ENCODE data around the gene DIP2B. TPM values are rescaled to one million over a fixed set of nuclear protein-coding genes. Genes with fewer than 3 reads are reported as not detected.

The DIP2B gene
- total and polyA plus RNA-seq, 2 donors (not counting 1 experiment from before 2014, with no cell fraction given): 12.6 to 21.0 TPM

DNA sequence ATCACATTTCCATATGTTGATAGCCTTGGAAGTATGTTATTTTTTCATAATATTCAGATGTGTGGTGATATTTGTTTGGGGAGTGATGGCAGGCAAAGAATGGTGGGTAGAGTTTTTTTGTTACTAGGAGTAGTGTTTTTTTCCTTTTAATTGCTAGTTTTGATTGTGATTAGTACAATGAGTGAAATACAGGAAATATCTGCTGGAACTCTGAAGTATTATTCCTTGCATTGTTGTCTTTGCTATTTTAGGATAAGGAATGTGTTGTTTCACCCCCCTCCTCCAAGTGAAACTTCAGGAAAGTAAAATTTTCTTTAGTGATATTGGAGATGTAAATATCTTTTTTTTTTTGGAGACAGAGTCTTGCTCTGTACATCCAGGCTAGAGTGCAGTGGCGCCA is 105.4 kb downstream of the DIP2B start:
- Histone ChIP-seq H4K20me1 (ENCODE audit: control insufficient read depth, extremely low read depth, insufficient read depth, low read length) (no peaks in the 10 kb centered on the region), H3K4me3 (replicated peaks in 1 of 4; ENCODE audit: control extremely low read depth in 1 of 4, insufficient read depth in 1 of 4, low read depth in 3 of 4, low read length in 4 of 4) (no peak overlapping the region), H2AFZ (ENCODE audit: low read length) (no peak overlapping the region), H3K27ac (ENCODE audit: insufficient read depth, low read length) (no peak overlapping the region), H3K9me3 (ENCODE audit: control insufficient read depth, insufficient read depth, low read depth, low read length) (no peaks in the 10 kb centered on the region), H3K4me1 (ENCODE audit: control insufficient read depth, extremely low read depth, insufficient read depth, low read length) (peaks cover 2% of the 10 kb centered on the region), H3K36me3 (ENCODE audit: control insufficient read depth, insufficient read depth, low read length) (no peaks in the 10 kb centered on the region), H3K9ac (ENCODE audit: insufficient read depth, low read length) (no peak overlapping the region), H3K27me3 (ENCODE audit: control insufficient read depth, insufficient read depth, low read length) (no peaks in the 10 kb centered on the region), H3K79me2 (ENCODE audit: control insufficient read depth, insufficient read depth, low read length) (no peaks in the 10 kb centered on the region), H3K4me2 (ENCODE audit: extremely low read depth, insufficient read depth, low read length) (no peak overlapping the region)
- TF ChIP-seq, protein P1, sequence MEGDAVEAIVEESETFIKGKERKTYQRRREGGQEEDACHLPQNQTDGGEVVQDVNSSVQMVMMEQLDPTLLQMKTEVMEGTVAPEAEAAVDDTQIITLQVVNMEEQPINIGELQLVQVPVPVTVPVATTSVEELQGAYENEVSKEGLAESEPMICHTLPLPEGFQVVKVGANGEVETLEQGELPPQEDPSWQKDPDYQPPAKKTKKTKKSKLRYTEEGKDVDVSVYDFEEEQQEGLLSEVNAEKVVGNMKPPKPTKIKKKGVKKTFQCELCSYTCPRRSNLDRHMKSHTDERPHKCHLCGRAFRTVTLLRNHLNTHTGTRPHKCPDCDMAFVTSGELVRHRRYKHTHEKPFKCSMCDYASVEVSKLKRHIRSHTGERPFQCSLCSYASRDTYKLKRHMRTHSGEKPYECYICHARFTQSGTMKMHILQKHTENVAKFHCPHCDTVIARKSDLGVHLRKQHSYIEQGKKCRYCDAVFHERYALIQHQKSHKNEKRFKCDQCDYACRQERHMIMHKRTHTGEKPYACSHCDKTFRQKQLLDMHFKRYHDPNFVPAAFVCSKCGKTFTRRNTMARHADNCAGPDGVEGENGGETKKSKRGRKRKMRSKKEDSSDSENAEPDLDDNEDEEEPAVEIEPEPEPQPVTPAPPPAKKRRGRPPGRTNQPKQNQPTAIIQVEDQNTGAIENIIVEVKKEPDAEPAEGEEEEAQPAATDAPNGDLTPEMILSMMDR (conservative IDR thresholded peaks at IDR 0.05 in 1 of 2, IDR thresholded peaks at IDR 0.05 in 1 of 2; ENCODE audit: low read depth in 1 of 2, low read length in 2 of 2): no peak
- no peak for TF ChIP-seq EZH2 (IDR thresholded peaks at IDR 0.05; ENCODE audit: low read length, missing control alignments)
- DNase-seq (ENCODE audit: low read depth in 2 of 2): no peak

DNA sequence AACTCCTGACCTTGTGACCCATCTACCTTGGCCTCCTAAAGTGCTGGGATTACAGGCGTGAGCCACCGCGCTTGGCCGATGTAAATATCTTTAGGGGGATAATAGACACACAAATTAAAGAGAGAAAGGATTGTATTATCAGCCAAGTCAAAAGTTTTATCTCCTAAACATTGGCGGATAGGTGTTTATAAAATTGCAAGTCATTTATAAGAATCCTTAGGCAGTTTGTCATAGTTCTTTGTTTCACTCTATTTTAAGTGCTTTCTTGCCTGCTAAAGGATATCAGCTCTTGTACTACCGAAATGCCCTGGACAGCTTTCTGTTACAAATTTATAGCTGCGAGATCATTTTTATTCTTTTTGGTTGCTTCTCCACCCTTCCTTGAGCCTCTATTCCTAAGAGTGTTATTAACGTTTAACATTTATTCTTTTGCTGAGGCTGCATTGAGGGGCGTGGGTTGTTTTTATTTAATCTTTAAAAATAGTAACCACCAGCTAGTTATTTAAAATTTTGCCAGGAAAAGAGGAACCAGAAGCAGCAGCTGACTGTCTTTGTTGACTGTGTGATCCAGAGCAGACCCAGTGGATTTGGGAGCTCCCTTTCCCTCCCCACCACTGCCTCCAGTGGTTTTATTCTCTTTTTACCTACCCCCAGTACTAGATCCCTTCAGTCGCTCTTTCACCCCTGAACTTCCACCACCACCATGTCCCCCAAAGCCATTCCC is 106.4 kb downstream of the DIP2B start:
- no peak for DNase-seq (ENCODE audit: low read depth in 2 of 2)
- Histone ChIP-seq H4K20me1 (ENCODE audit: control insufficient read depth, extremely low read depth, insufficient read depth, low read length) (no peaks in the 10 kb centered on the region), H2AFZ (ENCODE audit: low read length) (no peak overlapping the region), H3K79me2 (ENCODE audit: control insufficient read depth, insufficient read depth, low read length) (no peaks in the 10 kb centered on the region), H3K27me3 (ENCODE audit: control insufficient read depth, insufficient read depth, low read length) (no peaks in the 10 kb centered on the region), H3K9ac (ENCODE audit: insufficient read depth, low read length) (no peak overlapping the region), H3K4me3 (replicated peaks in 1 of 4; ENCODE audit: control extremely low read depth in 1 of 4, insufficient read depth in 1 of 4, low read depth in 3 of 4, low read length in 4 of 4) (no peak overlapping the region), H3K4me1 (ENCODE audit: control insufficient read depth, extremely low read depth, insufficient read depth, low read length) (peaks cover 2% of the 10 kb centered on the region), H3K4me2 (ENCODE audit: extremely low read depth, insufficient read depth, low read length) (no peak overlapping the region), H3K27ac (ENCODE audit: insufficient read depth, low read length) (no peak overlapping the region), H3K36me3 (ENCODE audit: control insufficient read depth, insufficient read depth, low read length) (no peaks in the 10 kb centered on the region), H3K9me3 (ENCODE audit: control insufficient read depth, insufficient read depth, low read depth, low read length) (no peaks in the 10 kb centered on the region)
- TF ChIP-seq, protein P1 (conservative IDR thresholded peaks at IDR 0.05 in 1 of 2, IDR thresholded peaks at IDR 0.05 in 1 of 2; ENCODE audit: low read depth in 1 of 2, low read length in 2 of 2): no peak
- no peak for TF ChIP-seq EZH2 (IDR thresholded peaks at IDR 0.05; ENCODE audit: low read length, missing control alignments)

DNA sequence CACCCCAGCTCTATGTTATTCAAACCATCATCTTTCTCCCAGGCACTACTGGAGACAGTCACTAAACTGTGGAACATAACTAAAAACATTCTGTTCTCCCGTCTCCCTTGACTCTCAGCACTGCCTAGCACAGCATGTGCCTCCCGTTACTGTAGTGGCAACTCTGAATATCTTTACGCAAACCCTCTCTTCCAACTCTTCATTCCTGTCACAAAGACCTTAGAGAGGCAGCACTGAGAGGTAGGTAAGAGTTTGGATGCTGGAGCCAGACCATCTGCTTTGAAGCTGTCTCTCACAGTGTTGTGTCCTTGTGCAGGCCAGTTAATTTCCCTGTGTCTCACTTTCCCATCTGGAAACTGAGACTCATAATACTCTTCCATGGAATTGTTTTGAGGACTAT is 108.1 kb downstream of the DIP2B start:
- no peak overlapping the region for H3K4me2 ChIP-seq (ENCODE audit: extremely low read depth, insufficient read depth, low read length)
- no peak overlapping the region for H2AFZ ChIP-seq (ENCODE audit: low read length)
- no peak overlapping the region for H3K9ac ChIP-seq (ENCODE audit: insufficient read depth, low read length)
- no peaks in the 10 kb centered on the region for H4K20me1 ChIP-seq (ENCODE audit: control insufficient read depth, extremely low read depth, insufficient read depth, low read length)
- no peaks in the 10 kb centered on the region for H3K36me3 ChIP-seq (ENCODE audit: control insufficient read depth, insufficient read depth, low read length)
- H3K4me3 ChIP-seq (replicated peaks in 1 of 4; ENCODE audit: control extremely low read depth in 1 of 4, insufficient read depth in 1 of 4, low read depth in 3 of 4, low read length in 4 of 4): no peak overlapping the region
- TF ChIP-seq EZH2 (IDR thresholded peaks at IDR 0.05; ENCODE audit: low read length, missing control alignments): no peak
- TF ChIP-seq, protein P1 (conservative IDR thresholded peaks at IDR 0.05 in 1 of 2, IDR thresholded peaks at IDR 0.05 in 1 of 2; ENCODE audit: low read depth in 1 of 2, low read length in 2 of 2): no peak
- H3K4me1 ChIP-seq (ENCODE audit: control insufficient read depth, extremely low read depth, insufficient read depth, low read length): peaks cover 2% of the 10 kb centered on the region
- no peak for DNase-seq (ENCODE audit: low read depth in 2 of 2)
- no peaks in the 10 kb centered on the region for H3K9me3 ChIP-seq (ENCODE audit: control insufficient read depth, insufficient read depth, low read depth, low read length)
- H3K79me2 ChIP-seq (ENCODE audit: control insufficient read depth, insufficient read depth, low read length): no peaks in the 10 kb centered on the region
- no peaks in the 10 kb centered on the region for H3K27me3 ChIP-seq (ENCODE audit: control insufficient read depth, insufficient read depth, low read length)
- no peak overlapping the region for H3K27ac ChIP-seq (ENCODE audit: insufficient read depth, low read length)
